SU-DHL-6 (cell line): ENCODE results near the gene KL.

Experiments used
- H2AFZ ChIP-seq: fragments of 200-600 bp; sonication (generic); 2 replicates; pipeline ENCODE4 v1.6.1; 2014; ENCODE audit warnings: low read depth, mild to moderate bottlenecking, moderate library complexity, mixed read lengths, antibody characterized with exemption, low read length; ENCODE audit not compliant: severe bottlenecking
- H3F3A ChIP-seq: fragments of 200-600 bp; shearing (Covaris generic); 2 replicates; pipeline ENCODE4 v1.6.0; 2016; ENCODE audit warnings: antibody characterized with exemption, mild to moderate bottlenecking; ENCODE audit not compliant: insufficient read depth
- H3K27ac ChIP-seq: fragments of 200-600 bp; sonication (generic); 2 replicates; pipeline ENCODE4 v1.5.1; 2016; ENCODE audit warnings: low read depth, mild to moderate bottlenecking, low read length, moderate library complexity, mixed read lengths
- H3K27me3 ChIP-seq: fragments of 200-600 bp; sonication (generic), shearing (Covaris generic); 2 replicates; pipeline ENCODE4 v1.6.0; 2014; ENCODE audit warnings: mild to moderate bottlenecking, low read length
- H3K36me3 ChIP-seq: fragments of 200-600 bp; sonication (generic); 2 replicates; pipeline ENCODE4 v1.6.1; 2014; ENCODE audit warnings: mild to moderate bottlenecking, low read length, mixed read lengths
- H3K4me2 ChIP-seq: fragments of 300-600, 200-600 bp; shearing (Covaris generic), sonication (generic); 2 replicates; pipeline ENCODE4 v1.6.0; 2014; ENCODE audit warnings: low read length, low read depth, mild to moderate bottlenecking; ENCODE audit not compliant: poor library complexity, severe bottlenecking
- H3K4me3 ChIP-seq: fragments of 200-600 bp; sonication (generic); 2 replicates; pipeline ENCODE4 v1.5.1; 2014; ENCODE audit warnings: antibody characterized with exemption, low read length, mild to moderate bottlenecking, mixed read lengths; ENCODE audit not compliant: insufficient read depth, poor library complexity, severe bottlenecking
- H3K79me2 ChIP-seq: fragments of 200-600 bp; sonication (generic); 2 replicates; pipeline ENCODE4 v1.6.1; 2014; ENCODE audit warnings: mild to moderate bottlenecking, low read length, moderate library complexity; ENCODE audit not compliant: insufficient read depth
- H3K9ac ChIP-seq: fragments of 200-600 bp; sonication (generic); 2 replicates; pipeline ENCODE4 v1.7.0; 2014; ENCODE audit warnings: mild to moderate bottlenecking, low read length
- H3K9me2 ChIP-seq: fragments of 200-600 bp; sonication (generic); replicated peaks from 2 replicates; pipeline ENCODE4 v1.6.1; 2014; ENCODE audit warnings: low read length; ENCODE audit not compliant: insufficient read depth
- H3K9me3 ChIP-seq: fragments of 200-600 bp; sonication (generic); 2 replicates; pipeline ENCODE4 v1.6.1; 2014; ENCODE audit warnings: low read length, mixed read lengths; ENCODE audit not compliant: insufficient read depth
- H4K20me1 ChIP-seq: fragments of 200-600 bp; sonication (generic); 2 replicates; pipeline ENCODE4 v1.6.1; 2014; ENCODE audit warnings: low read depth, mild to moderate bottlenecking, antibody characterized with exemption, low read length, moderate library complexity, mixed read lengths
- CTCF ChIP-seq: fragments of 200-600 bp; sonication (generic); IDR thresholded peaks from one replicate; pipeline ENCODE4 v1.5.1; 2017; ENCODE audit warnings: antibody characterized with exemption, mild to moderate bottlenecking, low read length, moderate library complexity; ENCODE audit not compliant: insufficient read depth, poor library complexity, severe bottlenecking
- EZH2phosphoT487 ChIP-seq: fragments of 200-600 bp; sonication (generic), shearing (Covaris generic); conservative IDR thresholded peaks from 2 replicates; pipeline ENCODE4 v1.6.1; 2018; ENCODE audit warnings: mild to moderate bottlenecking, antibody characterized with exemption, low read length, moderate library complexity, mixed read lengths

The KL gene

DNA sequence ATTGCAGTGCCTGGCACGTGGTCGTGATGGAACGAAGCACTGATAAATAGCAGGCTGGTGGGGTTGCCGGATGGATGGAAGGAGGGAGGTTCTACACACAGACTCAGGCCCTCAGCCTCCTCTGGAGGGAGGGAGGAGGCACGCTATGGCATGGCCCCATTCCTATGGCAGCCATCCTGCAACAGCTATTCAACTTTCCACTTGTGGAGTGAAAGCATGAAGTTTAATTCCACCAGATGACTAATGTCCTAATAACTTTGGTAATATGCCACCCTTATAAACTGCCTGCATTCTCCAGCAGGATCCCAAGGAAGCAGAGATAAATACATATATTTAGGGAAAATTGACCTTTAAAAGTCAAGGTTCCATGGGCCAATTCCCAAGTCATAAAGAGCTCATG is 92.4 kb downstream of the KL start:
- Histone ChIP-seq H3F3A (0 out of 2 replicates have a peak, but pooled peaks cover 4% of the 10 kb centered on the region), H3K27ac (no peak overlapping the region), H3K9me3 (no peaks in the 10 kb centered on the region), H3K4me2 (no peak overlapping the region), H3K36me3 (no peaks in the 10 kb centered on the region), H4K20me1 (no peaks in the 10 kb centered on the region), H3K79me2 (no peaks in the 10 kb centered on the region), H3K9ac (no peak overlapping the region), H3K27me3 (no peaks in the 10 kb centered on the region), H3K4me3 (no peak overlapping the region), H3K9me2 (no peaks in the 10 kb centered on the region), H2AFZ (no peak overlapping the region)
- TF ChIP-seq CTCF (no peak), EZH2phosphoT487 (no peak)

- no peaks in the 10 kb centered on the region for H3K9me2 ChIP-seq
- no peak overlapping the region for H3K4me3 ChIP-seq
- H3K79me2 ChIP-seq = no peaks in the 10 kb centered on the region
- 0 out of 2 replicates have a peak, but pooled peaks cover 4% of the 10 kb centered on the region for H3F3A ChIP-seq
- H3K36me3 ChIP-seq = no peaks in the 10 kb centered on the region
- H3K4me2 ChIP-seq = peak overlapping the region; percentile 61
- H3K9me3 ChIP-seq = no peaks in the 10 kb centered on the region
- H2AFZ ChIP-seq = peak overlapping the region; percentile 53
- TF ChIP-seq CTCF = no peak
- no peak for TF ChIP-seq EZH2phosphoT487
- no peak overlapping the region for H3K9ac ChIP-seq
- H3K27ac ChIP-seq = no peak overlapping the region
- no peaks in the 10 kb centered on the region for H3K27me3 ChIP-seq
- H4K20me1 ChIP-seq = no peaks in the 10 kb centered on the region
Observed at GRCh38 chr13:33109271-33109697, 93.1 kb downstream of the KL start.

- H3K9me2 ChIP-seq = no peaks in the 10 kb centered on the region
- peak overlapping the region; percentile 92 for H2AFZ ChIP-seq
- H3K27me3 ChIP-seq = no peaks in the 10 kb centered on the region
- 0 out of 2 replicates have a peak, but pooled peaks cover 4% of the 10 kb centered on the region for H3F3A ChIP-seq
- TF ChIP-seq CTCF (peak; percentile 66), EZH2phosphoT487 (no peak)
- no peaks in the 10 kb centered on the region for H3K9me3 ChIP-seq
- no peaks in the 10 kb centered on the region for H4K20me1 ChIP-seq
- H3K9ac ChIP-seq = no peak overlapping the region
- H3K27ac ChIP-seq = no peak overlapping the region
- H3K4me3 ChIP-seq = no peak overlapping the region
- no peaks in the 10 kb centered on the region for H3K36me3 ChIP-seq
- H3K79me2 ChIP-seq = no peaks in the 10 kb centered on the region
- H3K4me2 ChIP-seq = peak overlapping the region; percentile 61
Observed at GRCh38 chr13:33109801-33110200, 93.6 kb downstream of the KL start.
